GM12865 (cell line): ENCODE results near the gene NWD2.

Source experiments
- DNase-seq: peaks from one replicate; pipeline ENCODE4 v3.0.0; 2010; ENCODE audit warnings: low read depth
- H3K4me3 ChIP-seq: 2 replicates; pipeline ENCODE4 v1.5.1; 2011; ENCODE audit warnings: mild to moderate bottlenecking, low read depth, low read length, control low read depth
- CTCF ChIP-seq: IDR thresholded peaks from 2 replicates; pipeline ENCODE4 v1.5.1; 2011; ENCODE audit warnings: low read length, control low read depth, low read depth, inconsistent platforms; ENCODE audit not compliant: insufficient read depth; ENCODE audit errors: missing control alignments

NWD2 gene

GRCh38 chr4:37279121-37279520 lies 34.6 kb downstream of the NWD2 start:
- no peak for TF ChIP-seq CTCF
- no peak overlapping the region for H3K4me3 ChIP-seq
- DNase-seq: no peak

- no peak for TF ChIP-seq CTCF
- no peak overlapping the region for H3K4me3 ChIP-seq
- DNase-seq: peak; percentile 51
Measured at GRCh38 chr4:37279894-37280592, 35.5 kb downstream of the NWD2 start.

- no peak for DNase-seq
- TF ChIP-seq CTCF: no peak
- H3K4me3 ChIP-seq: no peak overlapping the region
Measured at GRCh38 chr4:37299468-37299867, 54.9 kb downstream of the NWD2 start.

- H3K4me3 ChIP-seq: no peak overlapping the region
- DNase-seq: no peak
- TF ChIP-seq CTCF: no peak
Measured at GRCh38 chr4:37304612-37305011, 60.1 kb downstream of the NWD2 start.

- TF ChIP-seq CTCF: no peak
- DNase-seq: no peak
- H3K4me3 ChIP-seq: no peak overlapping the region
Measured at GRCh38 chr4:37305984-37306383, 61.4 kb downstream of the NWD2 start.

GRCh38 chr4:37317104-37317643 lies 72.6 kb downstream of the NWD2 start:
- TF ChIP-seq CTCF: no peak
- DNase-seq: no peak
- no peak overlapping the region for H3K4me3 ChIP-seq

GRCh38 chr4:37320513-37321235 lies 76.1 kb downstream of the NWD2 start:
- TF ChIP-seq CTCF: no peak
- DNase-seq: no peak
- H3K4me3 ChIP-seq: no peak overlapping the region
